Retina (tissue), 1 donor: ENCODE results near the gene PEX6.

Experiments used
- DNase-seq: peaks from one replicate; pipeline ENCODE4 v3.0.0-alpha.2; 2016

The PEX6 gene

GRCh38 chr6:42932412-42932811, 46.6 kb downstream of the PEX6 start:
- DNase-seq, result no peak

GRCh38 chr6:42929821-42930360, 49.1 kb downstream of the PEX6 start:
- no peak for DNase-seq

- DNase-seq, result peak; percentile 97
Observed at GRCh38 chr6:42928986-42929820, 49.8 kb downstream of the PEX6 start, which contains the start of gene CNPY3. CNPY3 (plus strand) TSS chr6:42929480; CDS start chr6:42929571, 91 bp downstream.

GRCh38 chr6:42925248-42925857, 53.6 kb downstream of the PEX6 start:
- DNase-seq, result no peak

GRCh38 chr6:42923666-42924065, 55.3 kb downstream of the PEX6 start:
- DNase-seq, result no peak

- DNase-seq, result no peak
Observed at GRCh38 chr6:42921801-42922200, 57.2 kb downstream of the PEX6 start.

- DNase-seq, result no peak
Observed at GRCh38 chr6:42916288-42916687, 62.7 kb downstream of the PEX6 start.

GRCh38 chr6:42915732-42916131, 63.2 kb downstream of the PEX6 start, which contains the start of gene PTCRA:
PTCRA (plus strand) TSS chr6:42916053; CDS start chr6:42916070, 17 bp downstream.
- no peak for DNase-seq

- no peak for DNase-seq
Observed at GRCh38 chr6:42914546-42914945, 64.4 kb downstream of the PEX6 start.
